HUES6 (cell line): ENCODE measurements around the gene RNU4-1.
A peak's percentile ranks its signal among the peaks of the same experiment; 100 is the strongest.

ENCODE experiments used
- H3K27ac ChIP-seq: 2 replicates; pipeline ENCODE4 v1.7.0; 2013; ENCODE audit warnings: low read depth, mild to moderate bottlenecking, low read length, inconsistent platforms
- H3K27me3 ChIP-seq: 2 replicates; pipeline ENCODE4 v1.6.1; 2013; ENCODE audit warnings: low read length; ENCODE audit not compliant: control insufficient read depth, insufficient read depth
- H3K36me3 ChIP-seq: 2 replicates; pipeline ENCODE4 v1.6.1; 2013; ENCODE audit warnings: low read length; ENCODE audit not compliant: control insufficient read depth, insufficient read depth
- H3K4me1 ChIP-seq: 2 replicates; pipeline ENCODE4 v1.6.1; 2013; ENCODE audit warnings: low read length; ENCODE audit not compliant: control insufficient read depth, insufficient read depth
- H3K4me3 ChIP-seq: 2 replicates; pipeline ENCODE4 v1.5.1; 2013; ENCODE audit warnings: low read depth, low read length
- H3K9ac ChIP-seq: one replicate; pipeline ENCODE4 v1.6.1; 2013; ENCODE audit warnings: mild to moderate bottlenecking, low read length
- H3K9me3 ChIP-seq: 2 replicates; pipeline ENCODE4 v1.6.1; 2013; ENCODE audit warnings: low read depth, low read length; ENCODE audit not compliant: control insufficient read depth, insufficient read depth

RNU4-1 gene

GRCh38 chr12:120286768-120287490 is 6.1 kb downstream of the RNU4-1 start:
- Histone ChIP-seq H3K9ac (peak overlapping the region; percentile 28), H3K9me3 (no peaks in the 10 kb centered on the region), H3K4me3 (no peak overlapping the region)

GRCh38 chr12:120284381-120284780 is 8.7 kb downstream of the RNU4-1 start:
- Histone ChIP-seq H3K9ac (no peak overlapping the region), H3K27me3 (no peaks in the 10 kb centered on the region), H3K4me3 (no peak overlapping the region), H3K36me3 (no peaks in the 10 kb centered on the region), H3K4me1 (peaks cover 12% of the 10 kb centered on the region; the same call in 1 of the 2 replicates), H3K27ac (no peak overlapping the region), H3K9me3 (peaks cover under 1% of the 10 kb centered on the region; the same call in 1 of the 2 replicates)

More at GRCh38 chr12:120286768-120287490, 6.1 kb downstream of the RNU4-1 start:
- peaks cover 17% of the 10 kb centered on the region; the same call in 1 of the 2 replicates for H3K4me1 ChIP-seq
- H3K27me3 ChIP-seq = no peaks in the 10 kb centered on the region
- no peak overlapping the region for H3K27ac ChIP-seq
- H3K36me3 ChIP-seq = no peaks in the 10 kb centered on the region

GRCh38 chr12:120283318-120283717 is 9.7 kb downstream of the RNU4-1 start:
- no peak overlapping the region for H3K4me3 ChIP-seq
- H3K27me3 ChIP-seq = no peaks in the 10 kb centered on the region
- H3K27ac ChIP-seq = no peak overlapping the region
- peaks cover 12% of the 10 kb centered on the region; the same call in 1 of the 2 replicates for H3K4me1 ChIP-seq
- no peaks in the 10 kb centered on the region for H3K36me3 ChIP-seq
- peaks cover 9% of the 10 kb centered on the region for H3K9me3 ChIP-seq
- no peak overlapping the region for H3K9ac ChIP-seq

GRCh38 chr12:120278137-120279069 is 14.6 kb downstream of the RNU4-1 start:
- Histone ChIP-seq H3K4me3 (no peak overlapping the region), H3K36me3 (no peaks in the 10 kb centered on the region), H3K27ac (no peak overlapping the region), H3K9me3 (peaks cover 15% of the 10 kb centered on the region), H3K27me3 (no peaks in the 10 kb centered on the region), H3K4me1 (0 out of 2 replicates have a peak, but pooled peaks cover 6% of the 10 kb centered on the region), H3K9ac (no peak overlapping the region)

GRCh38 chr12:120276734-120277133 is 16.3 kb downstream of the RNU4-1 start:
- H3K36me3 ChIP-seq = no peaks in the 10 kb centered on the region
- H3K27me3 ChIP-seq = no peaks in the 10 kb centered on the region
- no peak overlapping the region for H3K9ac ChIP-seq
- H3K9me3 ChIP-seq = peaks cover 15% of the 10 kb centered on the region
- no peak overlapping the region for H3K27ac ChIP-seq
- H3K4me3 ChIP-seq = no peak overlapping the region
- no peaks in the 10 kb centered on the region for H3K4me1 ChIP-seq

- no peak overlapping the region for H3K27ac ChIP-seq
- no peak overlapping the region for H3K4me3 ChIP-seq
- H3K36me3 ChIP-seq = peaks cover 8% of the 10 kb centered on the region; the same call in 1 of the 2 replicates
- H3K9ac ChIP-seq = no peak overlapping the region
- H3K9me3 ChIP-seq = no peaks in the 10 kb centered on the region
- no peaks in the 10 kb centered on the region for H3K27me3 ChIP-seq
- H3K4me1 ChIP-seq = peaks cover 34% of the 10 kb centered on the region
These were observed 25.3 kb downstream of the RNU4-1 start for GRCh38 chr12:120267736-120268135.

- no peaks in the 10 kb centered on the region for H3K9me3 ChIP-seq
- H3K27me3 ChIP-seq = no peaks in the 10 kb centered on the region
- H3K4me1 ChIP-seq = peaks cover 45% of the 10 kb centered on the region
- no peak overlapping the region for H3K27ac ChIP-seq
- H3K36me3 ChIP-seq = peaks cover 13% of the 10 kb centered on the region; the same call in 1 of the 2 replicates
- peak overlapping the region; percentile 23; the same call in 1 of the 2 replicates for H3K4me3 ChIP-seq
- no peak overlapping the region for H3K9ac ChIP-seq
These were observed 26.7 kb downstream of the RNU4-1 start for GRCh38 chr12:120266180-120266870.

- Histone ChIP-seq H3K36me3 (peaks cover 13% of the 10 kb centered on the region; the same call in 1 of the 2 replicates), H3K4me1 (peaks cover 47% of the 10 kb centered on the region), H3K9me3 (no peaks in the 10 kb centered on the region), H3K4me3 (peak within 1 kb of the TSS; percentile 81), H3K27me3 (no peaks in the 10 kb centered on the region), H3K27ac (peak within 1 kb of the TSS; percentile 90), H3K9ac (peak within 1 kb of the TSS; percentile 87)
These were observed 27.4 kb downstream of the RNU4-1 start, which contains the start of gene PXN for GRCh38 chr12:120265473-120266179. PXN (minus strand) TSS chr12:120265730; CDS start chr12:120265629, 101 bp downstream.

- Histone ChIP-seq H3K9ac (peak overlapping the region; percentile 87), H3K4me3 (peak overlapping the region; percentile 81), H3K9me3 (no peaks in the 10 kb centered on the region), H3K36me3 (peaks cover 13% of the 10 kb centered on the region; the same call in 1 of the 2 replicates), H3K27me3 (no peaks in the 10 kb centered on the region), H3K4me1 (peaks cover 51% of the 10 kb centered on the region), H3K27ac (peak overlapping the region; percentile 90)
These were observed 28.0 kb downstream of the RNU4-1 start for GRCh38 chr12:120264904-120265472.
